Right lobe of liver (tissue), 6 donors: ENCODE measurements around the gene KCTD14. TPM values are rescaled to one million over a fixed set of nuclear protein-coding genes. Genes with fewer than 3 reads are reported as not detected.
A peak's percentile ranks its signal among the peaks of the same experiment; 100 is the strongest.
"Not testable (repeated sequence)": the region's sequence is repeated elsewhere in the genome, so short reads cannot be mapped to it uniquely, and the experiment has no call there.

Experiments used
- ATAC-seq, 4 donors: fragments of 200-7000 bp; cut with Tn5 transposase; one replicate each; pipeline ENCODE4 v1.9.1; 2020; ENCODE audit warnings: mild to moderate bottlenecking in 4 of 4, moderate library complexity in 4 of 4
- DNase-seq, 3 donors: peaks; one replicate each; pipeline ENCODE4 v3.0.0-alpha.2; 2020
- H3K27ac ChIP-seq, 3 donors: fragments of 200-600 bp; one replicate each; pipeline ENCODE4 v1.8.0; 2022
- H3K27me3 ChIP-seq, 2 donors: fragments of 200-600 bp; one replicate each; pipeline ENCODE4 v1.8.0; 2022
- H3K36me3 ChIP-seq, 4 donors: fragments of 200-600 bp; sonication (generic) in 1 of 4; one replicate each; pipeline versions ENCODE4 v1.5.1 to v1.8.0; 2017 to 2022; ENCODE audit warnings: control low read depth in 1 of 4
- H3K4me1 ChIP-seq, 4 donors: fragments of 200-600 bp; sonication (generic) in 1 of 4; one replicate each; pipeline versions ENCODE4 v1.5.1 to v1.8.0; 2017 to 2022; ENCODE audit warnings: control low read depth in 1 of 4
- H3K4me3 ChIP-seq, 3 donors: fragments of 200-600 bp; one replicate each; pipeline ENCODE4 v1.8.0; 2022
- H3K9me3 ChIP-seq, 4 donors: fragments of 200-600 bp; sonication (generic) in 1 of 4; one replicate each; pipeline versions ENCODE4 v1.5.1 to v1.8.0; 2017 to 2022; ENCODE audit warnings: control low read depth in 1 of 4
- POLR2A ChIP-seq: fragments of 450-650 bp; IDR thresholded peaks from one replicate; pipeline ENCODE4 v1.6.1; 2017; ENCODE audit warnings: antibody characterized with exemption, mild to moderate bottlenecking
- whole genome bisulfite sequencing: methylation state at CpG from one replicate; pipeline ENCODE4 v1.1.6; 2018; ENCODE audit warnings: low coverage, low lambda C conversion rate; ENCODE audit not compliant: insufficient coverage; ENCODE audit errors: missing lambda C conversion rate; 5-methylcytosine and 5-hydroxymethylcytosine counted together
- intact Hi-C, 2 donors: fragments of 100-400 bp; cut with DNase I; formaldehyde crosslinking; loops; one replicate each; pipeline versions ENCODE4 v1.11.2 to v1.14.1; 2022
- total RNA-seq, 6 experiments: library from RNA; depleted of rRNA in 2 of 6; stranded (reverse); fragments of >200 nt in 2 of 6; fragmentation: NEBNext Ultra II Directional in 3 of 6; extraction: Animal tissue kit (Norgen Biotek cat#: 25700) in 3 of 6; gene quantifications; one replicate each; pipeline versions ENCODE4 v1.1.0 to v1.2.4, GENCODE V29; 2016 to 2023
- TF ChIP-seq, protein P1 (sequence below), 4 donors: fragments of 200-600 bp in 3 of 4; fragments of 450-650 bp in 1 of 4; IDR thresholded peaks; one replicate each; pipeline versions ENCODE4 v1.5.1 to v1.8.0; 2016 to 2022; ENCODE audit warnings: antibody characterized with exemption in 4 of 4, mild to moderate bottlenecking in 2 of 4
- donor health status: DM: no; HTN: yes; CAD: no.
- donor health status: DM: no; HTN: no; CAD: no.
- donor health status: DM: no; HTN: no; CAD: no.
- donor health status: DM: no; HTN: yes; CAD: no.
- donor health status: DM: no; HTN: yes; CAD: no.

Gene KCTD14
- total RNA-seq, 6 experiments from 2014 or later, result 4.8 to 12.1 (median 6.3) TPM

DNA sequence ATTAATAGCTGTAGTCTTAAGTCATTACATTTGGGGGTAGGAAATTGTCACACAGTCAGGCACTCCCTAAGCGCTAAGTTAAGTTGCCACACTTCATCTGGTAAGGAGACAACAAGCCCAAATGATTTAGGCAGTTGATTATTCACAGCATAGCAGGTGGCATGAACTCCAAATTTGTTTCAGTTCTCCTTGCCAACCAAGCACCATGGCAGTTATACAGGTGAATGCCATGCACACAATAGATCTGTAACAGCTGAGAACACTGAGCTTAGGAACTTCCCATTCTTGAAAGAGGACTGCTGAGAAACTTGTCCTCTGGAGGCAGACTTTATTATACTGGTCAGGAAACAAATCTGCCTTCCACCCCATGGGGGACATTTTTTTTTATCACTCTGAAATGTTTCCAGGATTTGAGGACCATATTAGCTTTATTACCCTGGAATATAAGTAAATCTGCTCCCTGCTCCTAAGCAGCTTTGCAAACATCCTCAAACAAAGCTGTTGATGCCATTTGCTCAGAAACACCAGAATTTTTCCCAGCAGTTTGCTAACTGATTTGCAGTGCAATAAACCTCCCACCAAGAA lies 23.5 kb downstream of the KCTD14 start:
- Histone ChIP-seq H3K4me3 (no peak overlapping the region), H3K4me1 (peaks cover 0 to 6% (median 0%) of the 10 kb centered on the region in 4 donors), H3K9me3 (no peaks in the 10 kb centered on the region), H3K36me3 (no peaks in the 10 kb centered on the region), H3K27me3 (no peaks in the 10 kb centered on the region), H3K27ac (no peak overlapping the region)
- ATAC-seq, result no peak
- WGBS, result 100% methylated on average over 1 of the region's 1 CpG
- TF ChIP-seq, protein P1, sequence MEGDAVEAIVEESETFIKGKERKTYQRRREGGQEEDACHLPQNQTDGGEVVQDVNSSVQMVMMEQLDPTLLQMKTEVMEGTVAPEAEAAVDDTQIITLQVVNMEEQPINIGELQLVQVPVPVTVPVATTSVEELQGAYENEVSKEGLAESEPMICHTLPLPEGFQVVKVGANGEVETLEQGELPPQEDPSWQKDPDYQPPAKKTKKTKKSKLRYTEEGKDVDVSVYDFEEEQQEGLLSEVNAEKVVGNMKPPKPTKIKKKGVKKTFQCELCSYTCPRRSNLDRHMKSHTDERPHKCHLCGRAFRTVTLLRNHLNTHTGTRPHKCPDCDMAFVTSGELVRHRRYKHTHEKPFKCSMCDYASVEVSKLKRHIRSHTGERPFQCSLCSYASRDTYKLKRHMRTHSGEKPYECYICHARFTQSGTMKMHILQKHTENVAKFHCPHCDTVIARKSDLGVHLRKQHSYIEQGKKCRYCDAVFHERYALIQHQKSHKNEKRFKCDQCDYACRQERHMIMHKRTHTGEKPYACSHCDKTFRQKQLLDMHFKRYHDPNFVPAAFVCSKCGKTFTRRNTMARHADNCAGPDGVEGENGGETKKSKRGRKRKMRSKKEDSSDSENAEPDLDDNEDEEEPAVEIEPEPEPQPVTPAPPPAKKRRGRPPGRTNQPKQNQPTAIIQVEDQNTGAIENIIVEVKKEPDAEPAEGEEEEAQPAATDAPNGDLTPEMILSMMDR (IDR thresholded peaks at IDR 0.05), result no peak
- TF ChIP-seq POLR2A, result no peak
- DNase-seq, result no peak
- intact Hi-C loops, result no loop called here

DNA sequence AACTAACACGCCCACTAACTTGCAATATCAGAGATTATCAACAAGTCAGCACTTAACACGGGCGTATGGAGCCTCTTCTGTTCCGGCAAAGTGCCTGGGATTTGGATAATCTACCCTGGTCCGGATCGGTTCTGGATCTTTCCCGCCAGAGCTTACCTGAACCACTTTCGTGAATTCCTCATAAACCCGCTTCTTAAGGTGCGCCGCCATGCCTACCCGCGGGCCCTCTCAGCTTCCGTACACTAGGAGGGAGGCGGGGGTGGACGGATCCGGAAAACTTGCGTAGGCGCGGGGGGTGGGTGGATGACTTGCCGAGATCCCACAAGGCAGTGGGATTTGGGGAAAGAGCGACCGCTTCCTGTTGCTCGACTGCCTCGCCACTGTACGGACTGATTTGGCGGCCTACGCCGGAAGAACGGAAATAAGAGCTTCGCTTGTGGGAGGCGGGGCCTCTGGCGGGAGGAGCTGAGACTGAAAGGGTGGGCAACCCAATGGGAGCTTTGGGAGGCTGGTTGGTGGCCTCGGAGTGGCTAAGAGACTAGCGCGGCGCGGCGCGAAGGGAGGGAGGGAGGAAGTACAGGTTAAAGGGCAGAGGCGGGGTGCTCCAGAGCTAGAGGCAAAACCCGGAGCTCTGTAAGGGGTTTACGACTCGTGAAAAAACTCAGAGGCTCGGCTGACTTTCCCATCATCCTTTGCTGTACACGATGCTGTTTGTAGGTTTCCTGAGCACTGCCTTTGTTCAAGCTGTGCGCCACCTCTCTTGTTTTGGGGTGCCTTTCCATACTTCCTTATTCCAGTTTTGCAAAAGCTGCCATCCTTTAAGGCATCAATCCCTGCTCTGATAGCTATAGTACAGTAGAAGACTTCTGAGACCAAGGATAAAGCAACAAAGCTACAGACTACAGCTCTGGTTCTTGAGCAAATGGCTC lies 28.4 kb downstream of the KCTD14 start, which contains the start of gene INTS4:
TSS of gene INTS4 (minus strand) at position 235 of the 929 bp plus-strand sequence. CDS start at position 210, 25 bp downstream.
- TF ChIP-seq POLR2A, result peak; percentile 42
- TF ChIP-seq, protein P1 (IDR thresholded peaks at IDR 0.05), result peak in 1 of 4 donors; percentile 7
- peak within 1 kb of the TSS; percentile 35 to 50 (median 49) for H3K27ac ChIP-seq
- peaks cover 0 to 10% (median 0%) of the 10 kb centered on the region in 4 donors for H3K36me3 ChIP-seq
- ATAC-seq, result peak; percentile 97 to 100 (median 98)
- H3K9me3 ChIP-seq, result no peaks in the 10 kb centered on the region
- intact Hi-C loops, result no loop called here
- H3K27me3 ChIP-seq, result no peaks in the 10 kb centered on the region
- H3K4me1 ChIP-seq, result peaks cover 0 to 17% (median 2%) of the 10 kb centered on the region in 4 donors
- peak; percentile 99 to 100 (median 100) for DNase-seq
- WGBS, result 0% methylated on average over 44 of the region's 47 CpGs
- H3K4me3 ChIP-seq, result peak within 1 kb of the TSS; percentile 55 to 70 (median 63)

DNA sequence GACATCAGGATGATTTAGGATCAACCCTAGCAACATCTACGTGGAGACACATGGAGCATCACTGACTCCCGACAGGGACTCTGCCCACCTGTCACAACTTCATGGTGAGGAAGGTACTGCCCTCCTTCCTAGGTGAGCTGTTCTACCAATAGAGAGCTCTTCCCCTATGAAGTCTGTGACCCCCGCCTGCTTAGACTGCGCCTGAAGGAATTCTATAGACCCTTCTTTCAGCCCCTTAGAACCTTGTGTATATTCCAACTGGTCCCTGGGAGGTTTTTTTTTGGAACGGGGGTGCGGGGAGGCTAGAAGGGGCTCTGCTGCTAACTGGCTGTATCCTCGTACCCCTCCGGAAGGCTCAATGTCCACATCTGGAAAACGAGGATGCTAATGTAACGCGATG lies 29.2 kb downstream of the KCTD14 start:
- Histone ChIP-seq H3K4me3 (peak overlapping the region; percentile 55 to 70 (median 63)), H3K27ac (peak overlapping the region in 1 of 3 donors; percentile 37), H3K36me3 (peaks cover 0 to 18% (median 2%) of the 10 kb centered on the region in 4 donors), H3K27me3 (no peaks in the 10 kb centered on the region), H3K9me3 (no peaks in the 10 kb centered on the region), H3K4me1 (peaks cover 0 to 17% (median 2%) of the 10 kb centered on the region in 4 donors)
- ATAC-seq (no peak), DNase-seq (no peak)
- 0% methylated on average over 9 of the region's 11 CpGs for WGBS
- TF ChIP-seq, protein P1 (IDR thresholded peaks at IDR 0.05), result no peak
- no peak for TF ChIP-seq POLR2A
- intact Hi-C loops, result no loop called here

DNA sequence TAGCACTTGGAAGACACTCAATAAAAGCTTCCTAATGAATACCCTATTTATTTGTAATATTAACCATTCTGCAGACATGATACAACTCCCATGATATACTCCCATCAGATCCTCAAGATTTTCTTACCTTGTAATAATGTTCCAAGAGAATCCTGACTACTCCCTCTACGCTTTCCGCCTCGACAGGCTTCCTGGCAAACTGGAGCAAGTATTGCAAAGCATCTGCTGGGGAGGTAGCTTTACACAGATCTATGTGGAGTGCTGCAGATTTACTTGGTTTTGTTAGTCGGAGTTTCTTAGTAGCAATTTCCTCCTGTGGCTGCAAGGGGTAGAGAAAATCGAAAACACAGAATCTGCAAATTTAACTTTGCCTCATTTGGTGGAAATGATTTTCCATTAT lies 32.1 kb downstream of the KCTD14 start:
- Histone ChIP-seq H3K4me3 (no peak overlapping the region), H3K4me1 (peaks cover 0 to 17% (median 2%) of the 10 kb centered on the region in 4 donors), H3K36me3 (peaks cover 0 to 40% (median 4%) of the 10 kb centered on the region in 4 donors), H3K27ac (no peak overlapping the region), H3K27me3 (no peaks in the 10 kb centered on the region), H3K9me3 (no peaks in the 10 kb centered on the region)
- WGBS, result 85% methylated on average over 5 of the region's 5 CpGs
- ATAC-seq, result no peak
- intact Hi-C loops, result no loop called here
- DNase-seq, result no peak
- no peak for TF ChIP-seq POLR2A
- TF ChIP-seq, protein P1 (IDR thresholded peaks at IDR 0.05), result no peak

DNA sequence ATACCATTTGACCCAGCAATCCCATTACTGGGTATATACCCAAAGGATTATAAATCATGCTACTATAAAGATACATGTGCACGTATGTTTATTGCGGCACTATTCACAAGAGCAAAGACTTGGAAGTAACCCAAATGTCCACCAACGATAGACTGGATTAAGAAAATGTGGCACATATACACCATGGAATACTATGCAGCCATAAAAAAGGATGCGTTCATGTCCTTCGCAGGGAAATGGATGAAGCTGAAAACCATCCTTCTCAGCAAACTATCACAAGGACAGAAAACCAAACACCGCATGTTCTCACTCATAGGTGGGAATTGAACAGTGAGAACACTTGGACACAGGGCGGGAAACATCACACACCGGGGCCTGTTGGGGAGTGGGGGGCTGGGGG lies 36.6 kb downstream of the KCTD14 start:
- H3K27me3 ChIP-seq, DNase-seq, H3K27ac ChIP-seq, H3K4me1 ChIP-seq, H3K4me3 ChIP-seq, H3K9me3 ChIP-seq, intact Hi-C loops, ATAC-seq: not testable (repeated sequence)
- WGBS, result 95% methylated on average over 8 of the region's 8 CpGs
- H3K36me3 ChIP-seq, result peaks cover 0 to 40% (median 6%) of the 10 kb centered on the region in 4 donors
